HG03196 (cell line): ENCODE measurements around the gene ELK1.
"Not testable (repeated sequence)": the region's sequence is repeated elsewhere in the genome, so short reads cannot be mapped to it uniquely, and the experiment has no call there.

Experiments used
- ATAC-seq: cut with Tn5 transposase; IDR thresholded peaks from one replicate; pipeline ENCODE4 v1.9.1; 2021; ENCODE audit not compliant: unreplicated experiment

Gene ELK1

GRCh38 chrX:47650164-47651042 is at the start of gene ELK1:
Gene ELK1 (minus strand): TSS chrX:47650563. CDS start chrX:47641441, 9,122 bp downstream.
- peak; percentile 92 for ATAC-seq

- no peak for ATAC-seq
Observed at GRCh38 chrX:47697181-47697580, 46.8 kb upstream of the ELK1 start.

GRCh38 chrX:47690175-47690574 is 39.8 kb upstream of the ELK1 start:
- ATAC-seq = no peak

- no peak for ATAC-seq
Observed at GRCh38 chrX:47687263-47687662, 36.9 kb upstream of the ELK1 start.

DNA sequence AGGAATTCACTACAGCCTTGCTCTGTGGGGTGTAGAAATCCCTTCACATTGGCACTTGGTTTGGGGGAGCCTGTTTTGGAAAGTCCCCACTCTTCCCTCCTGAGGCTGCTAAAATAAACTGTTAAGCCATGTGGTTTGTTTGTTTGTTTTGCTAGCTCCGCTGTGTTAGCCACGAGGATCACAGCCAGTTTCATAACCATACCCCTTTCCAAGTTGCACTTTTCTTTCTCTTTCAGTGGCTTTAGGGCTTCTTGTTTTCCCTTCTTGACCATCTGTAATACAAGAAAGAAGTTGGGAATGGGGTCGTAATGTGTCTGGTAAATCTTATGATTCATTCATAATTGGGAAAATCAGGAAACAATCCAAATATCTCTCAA is 33.5 kb upstream of the ELK1 start:
- no peak for ATAC-seq

DNA sequence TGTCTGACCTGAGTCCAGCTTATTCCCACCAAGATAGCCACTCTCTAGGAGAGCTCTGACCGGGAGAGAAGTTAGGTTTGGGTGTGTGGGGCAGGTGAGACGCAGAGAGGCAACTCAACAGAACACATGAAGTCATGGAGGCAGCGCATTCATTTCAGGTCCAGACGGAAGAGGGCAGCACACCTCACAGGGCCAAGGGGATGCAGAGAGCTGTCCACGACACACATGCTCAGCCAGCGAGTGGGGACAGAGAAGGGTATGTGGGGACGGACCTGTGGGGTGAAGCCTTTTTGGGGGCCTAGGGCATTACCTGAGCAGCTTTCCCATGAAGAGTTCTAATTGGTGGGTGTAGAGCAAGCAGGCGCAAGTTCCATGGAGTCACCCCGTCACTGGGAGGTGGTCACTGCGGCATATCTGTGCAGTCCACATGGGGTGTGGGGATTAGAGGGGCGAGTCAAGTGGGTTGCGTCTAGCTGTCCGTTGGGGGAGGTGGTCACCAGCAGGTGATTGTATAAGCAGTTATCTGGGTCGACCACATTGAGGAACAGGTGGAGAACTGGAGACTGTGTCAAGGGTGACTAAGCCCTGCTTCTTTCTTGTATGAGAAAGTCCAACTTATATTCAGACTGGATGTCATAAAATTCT is 32.9 kb upstream of the ELK1 start:
- no peak for ATAC-seq

DNA sequence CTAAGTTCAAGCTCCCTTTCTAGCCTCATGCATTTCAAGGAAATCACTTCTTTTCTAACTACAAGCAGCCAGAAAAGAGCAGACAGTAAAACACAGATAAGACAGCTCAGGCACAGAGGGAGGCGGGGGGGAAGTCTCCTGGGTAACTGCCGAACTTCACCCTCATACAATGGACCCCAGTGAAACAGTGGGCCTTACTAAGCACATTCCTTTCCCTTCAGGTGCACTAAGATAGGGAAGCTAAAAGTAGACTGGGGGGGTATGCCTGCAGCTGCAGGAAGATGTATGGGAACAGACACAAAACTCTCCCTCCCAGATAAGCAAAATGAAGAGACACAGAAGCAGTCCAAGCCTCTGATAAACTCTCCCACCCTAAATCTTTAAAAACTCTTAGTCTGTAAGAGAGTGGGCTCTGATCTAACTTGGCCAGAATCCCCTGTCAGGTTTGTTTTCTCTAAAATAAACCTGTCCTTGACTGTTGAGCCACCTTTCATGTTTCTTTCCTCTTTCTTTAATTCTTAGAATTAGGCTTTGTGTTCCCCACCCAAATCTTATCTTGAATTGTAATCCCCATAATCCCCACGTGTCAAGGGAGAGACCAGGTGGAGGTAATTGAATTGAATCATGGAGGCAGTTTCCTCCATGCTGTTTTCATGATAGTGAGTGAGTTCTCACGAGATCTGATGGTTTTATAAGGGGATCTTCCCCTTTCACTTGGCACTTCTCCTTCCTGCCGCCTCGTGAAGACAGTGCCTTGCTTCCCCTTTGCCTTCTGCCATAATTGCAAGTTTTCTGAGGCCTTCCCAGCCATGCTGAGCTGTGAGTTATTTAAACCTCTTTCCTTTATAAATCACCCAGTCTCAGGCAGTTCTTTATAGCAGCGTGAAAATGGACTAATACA is 25.8 kb upstream of the ELK1 start:
- not testable (repeated sequence) for ATAC-seq

- no peak for ATAC-seq
Observed at GRCh38 chrX:47674776-47675175, 24.4 kb upstream of the ELK1 start.

GRCh38 chrX:47665797-47666196 is 15.4 kb upstream of the ELK1 start:
- ATAC-seq = not testable (repeated sequence)

DNA sequence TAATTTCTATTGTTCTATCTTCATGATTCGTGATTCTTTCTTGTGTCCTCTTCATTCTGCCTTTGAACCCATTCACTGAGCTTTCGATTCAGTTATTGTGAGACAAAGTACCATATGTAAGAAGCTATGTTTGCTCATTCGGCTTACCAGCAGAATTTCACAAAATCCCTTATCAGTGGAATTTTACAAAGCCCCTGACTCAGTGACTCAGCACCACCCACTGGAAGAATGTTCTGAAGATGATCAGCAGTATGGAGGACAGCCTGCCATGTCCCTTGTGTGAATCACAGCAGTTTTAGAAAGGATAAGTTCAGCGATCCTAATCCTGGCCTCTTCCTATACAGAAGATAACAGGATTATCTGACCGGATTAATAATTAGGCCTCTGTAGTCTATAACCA is 14.4 kb upstream of the ELK1 start:
- ATAC-seq = no peak

- no peak for ATAC-seq
Observed at GRCh38 chrX:47662144-47662657, 11.8 kb upstream of the ELK1 start.

- ATAC-seq = no peak
Observed at GRCh38 chrX:47661539-47661938, 11.2 kb upstream of the ELK1 start.

GRCh38 chrX:47659421-47659726 is 9.0 kb upstream of the ELK1 start:
- no peak for ATAC-seq

DNA sequence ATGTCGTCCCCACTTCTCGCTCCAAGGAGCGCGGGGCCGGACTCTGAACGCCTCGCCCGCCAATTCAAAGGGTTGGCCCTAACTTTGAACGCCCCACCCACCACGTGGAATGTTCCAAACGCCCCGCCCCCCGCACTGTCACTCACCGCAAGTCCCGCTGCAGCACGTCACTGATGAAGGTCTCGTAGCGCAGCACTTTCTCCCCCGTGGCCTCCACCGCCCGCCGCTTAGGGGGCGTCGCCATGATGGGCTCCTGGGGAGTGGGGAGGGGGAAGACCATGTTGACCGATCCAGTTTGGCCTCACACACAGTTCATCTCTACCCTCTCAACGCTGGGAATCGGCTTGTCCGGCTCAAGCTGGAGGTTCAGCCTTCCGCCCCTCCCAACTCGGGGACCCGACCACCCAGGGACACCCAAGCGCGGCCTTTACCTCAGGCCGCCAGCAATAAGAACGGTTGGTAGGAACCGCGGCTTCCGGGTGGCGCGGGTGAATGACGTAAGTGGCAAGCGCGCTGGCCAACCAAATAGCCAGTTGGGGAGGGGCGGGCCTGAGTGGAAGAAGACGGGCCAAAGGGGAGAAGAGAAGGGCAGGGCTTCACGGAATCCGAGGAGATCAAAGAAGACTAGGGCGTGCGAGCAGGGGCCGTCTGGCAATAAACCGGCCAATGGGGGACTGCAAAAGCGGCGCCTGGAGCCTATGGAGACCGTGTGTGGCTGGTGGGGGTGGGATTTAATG is 8.5 kb upstream of the ELK1 start, which contains the start of gene UXT:
TSS of gene UXT (minus strand) at position 497 of the 737 bp plus-strand sequence. CDS start at position 244, 253 bp downstream.
- ATAC-seq = peak; percentile 81

GRCh38 chrX:47658301-47658683 is 7.9 kb upstream of the ELK1 start:
- no peak for ATAC-seq

DNA sequence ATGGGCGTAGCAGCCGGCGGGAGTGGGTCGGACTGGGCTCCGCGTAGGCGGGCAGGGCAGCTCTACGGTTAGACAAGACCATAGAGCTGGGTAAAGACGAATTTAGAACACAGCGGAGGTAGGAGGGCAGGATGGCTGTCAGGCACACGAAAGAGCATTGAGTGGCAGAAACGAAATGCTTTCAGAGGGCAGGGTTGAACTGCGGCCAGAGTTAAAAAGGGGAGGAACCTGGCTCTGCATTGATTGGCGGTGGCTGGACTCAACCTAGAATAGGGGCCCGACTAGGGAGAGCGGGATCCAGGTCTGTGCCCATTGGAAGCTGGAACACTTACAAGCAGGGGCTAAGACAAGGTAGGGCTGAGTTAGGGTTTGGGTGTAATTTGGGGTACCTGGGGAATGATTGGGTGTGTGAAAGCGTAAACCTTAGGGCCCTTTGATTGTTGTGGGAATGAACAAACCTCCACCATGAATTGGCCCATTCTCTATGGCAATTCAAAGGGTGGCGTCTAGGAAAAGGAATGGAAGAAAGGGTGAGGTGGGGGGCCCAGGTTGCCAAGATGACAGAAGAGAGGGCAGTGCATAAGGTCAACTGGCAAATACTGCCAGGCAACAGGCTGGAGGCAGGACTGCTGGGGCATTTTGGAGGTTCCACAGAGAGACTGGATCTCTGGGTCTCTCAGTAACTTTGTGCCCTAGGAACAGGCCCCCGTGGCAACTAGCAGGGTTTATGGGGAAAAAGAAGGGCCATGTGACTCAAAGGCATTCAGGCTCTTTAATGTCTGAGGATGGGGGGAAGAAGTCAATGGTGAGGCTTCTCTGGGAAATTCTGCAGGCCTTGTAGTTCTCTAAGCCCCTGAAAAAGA is 911 bp upstream of the ELK1 start:
- no peak for ATAC-seq

DNA sequence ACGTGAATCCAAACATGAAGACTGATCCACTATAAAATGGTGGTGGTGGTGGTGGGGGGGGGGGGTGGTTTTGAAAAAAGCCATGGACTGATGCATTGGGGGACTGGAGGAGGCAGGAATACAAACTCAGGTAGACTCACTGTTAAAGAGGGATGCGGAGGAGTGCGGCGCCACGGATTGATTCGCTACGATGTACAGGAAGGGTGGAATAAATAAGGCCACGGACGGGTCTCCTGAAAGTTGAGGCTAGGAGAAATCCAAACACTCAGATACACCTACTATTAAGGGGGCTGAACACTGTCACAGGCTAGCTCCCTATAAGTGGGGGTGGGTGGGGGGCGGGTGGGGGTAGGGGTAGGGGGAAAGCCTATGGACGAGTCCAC is 591 bp downstream of the ELK1 start:
- ATAC-seq = no peak

- no peak for ATAC-seq
Observed at GRCh38 chrX:47649271-47649670, 1.1 kb downstream of the ELK1 start.

GRCh38 chrX:47648376-47648775 is 2.0 kb downstream of the ELK1 start:
- ATAC-seq = no peak

GRCh38 chrX:47646636-47647035 is 3.7 kb downstream of the ELK1 start:
- ATAC-seq = no peak
